ENCODE data around the gene ARMS2.

GRCh38 chr10:122445469-122445868 lies 9.0 kb upstream of the ARMS2 start:
- TF ChIP-seq EP300 (IDR thresholded peaks at IDR 0.05; ENCODE audit: low read depth in 2 of 2, low read length in 2 of 2) (no peak), EP300 (CRISPR knock-in tag; IDR thresholded peaks at IDR 0.05; ENCODE audit: borderline replicate concordance) (no peak), SKIL (CRISPR knock-in tag; IDR thresholded peaks at IDR 0.05; ENCODE audit: borderline replicate concordance) (no peak), SNAI1 (CRISPR knock-in tag; IDR thresholded peaks at IDR 0.05; ENCODE audit: borderline replicate concordance) (no peak), CTCF (CRISPR knock-in tag; IDR thresholded peaks at IDR 0.05) (no peak), GABPA (IDR thresholded peaks at IDR 0.05; ENCODE audit: low read depth, low read length) (no peak), GABPA (CRISPR knock-in tag; IDR thresholded peaks at IDR 0.05; ENCODE audit: low read depth) (no peak), POLR2A (IDR thresholded peaks at IDR 0.05; ENCODE audit: insufficient read depth in 1 of 2, low read depth in 2 of 2, low read length in 2 of 2) (no peak), ATM (IDR thresholded peaks at IDR 0.05; ENCODE audit: borderline replicate concordance) (no peak)

Measured in HepG2 (cell line).